HG03280 (cell line): ENCODE measurements around the gene EYA4.
"Not testable (repeated sequence)": the region's sequence is repeated elsewhere in the genome, so short reads cannot be mapped to it uniquely, and the experiment has no call there.

Experiments used
- ATAC-seq: cut with Tn5 transposase; IDR thresholded peaks from one replicate; pipeline ENCODE4 v1.9.1; 2021; ENCODE audit warnings: mild to moderate bottlenecking, moderate library complexity; ENCODE audit not compliant: unreplicated experiment

The EYA4 gene

GRCh38 chr6:133551436-133551835 lies 310.3 kb downstream of the EYA4 start:
- no peak for ATAC-seq

- no peak for ATAC-seq
These were observed 310.7 kb downstream of the EYA4 start for GRCh38 chr6:133551847-133552341.

GRCh38 chr6:133553652-133554051 lies 312.5 kb downstream of the EYA4 start:
- ATAC-seq = peak; percentile 73

GRCh38 chr6:133554121-133554520 lies 313.0 kb downstream of the EYA4 start:
- not testable (repeated sequence) for ATAC-seq

- ATAC-seq = no peak
These were observed 314.5 kb downstream of the EYA4 start for GRCh38 chr6:133555685-133556084.

- ATAC-seq = no peak
These were observed 318.8 kb downstream of the EYA4 start for GRCh38 chr6:133559926-133560325.

- no peak for ATAC-seq
These were observed 326.5 kb downstream of the EYA4 start for GRCh38 chr6:133567636-133568035.

GRCh38 chr6:133568970-133569889 lies 328.1 kb downstream of the EYA4 start:
- peak; percentile 68 for ATAC-seq

- no peak for ATAC-seq
These were observed 330.5 kb downstream of the EYA4 start for GRCh38 chr6:133571681-133572080.

- no peak for ATAC-seq
These were observed 336.7 kb downstream of the EYA4 start for GRCh38 chr6:133577851-133578250.
